Inferior parietal cortex (tissue), 1 donor: ENCODE measurements around the gene NUP153.
"Not testable (repeated sequence)": the region's sequence is repeated elsewhere in the genome, so short reads cannot be mapped to it uniquely, and the experiment has no call there.

Experiments used
- DNase-seq: peaks from one replicate; pipeline ENCODE4 v3.0.0-alpha.2; 2016; ENCODE audit errors: extremely low spot score

The NUP153 gene

GRCh38 chr6:17714177-17714576 lies 7.5 kb upstream of the NUP153 start:
- no peak for DNase-seq

DNA sequence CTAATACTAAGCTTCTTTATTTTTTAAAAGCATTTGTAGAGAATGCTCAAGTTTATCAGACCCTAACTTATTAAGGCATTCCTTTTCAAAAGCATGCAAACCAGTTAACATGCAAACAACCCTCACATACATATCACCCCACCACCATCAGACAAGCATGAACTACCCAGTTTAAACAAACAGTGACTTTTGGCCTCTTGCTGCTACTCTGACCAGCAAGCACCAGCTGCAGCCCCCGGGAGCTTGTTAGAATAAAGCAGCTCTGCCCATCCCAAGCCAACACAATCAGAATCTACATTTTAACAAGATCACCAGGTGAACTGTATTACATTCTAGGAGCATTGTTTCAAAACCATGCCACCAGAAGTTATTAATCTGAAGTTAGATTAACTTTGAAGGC lies 5.9 kb upstream of the NUP153 start:
- DNase-seq: no peak

DNA sequence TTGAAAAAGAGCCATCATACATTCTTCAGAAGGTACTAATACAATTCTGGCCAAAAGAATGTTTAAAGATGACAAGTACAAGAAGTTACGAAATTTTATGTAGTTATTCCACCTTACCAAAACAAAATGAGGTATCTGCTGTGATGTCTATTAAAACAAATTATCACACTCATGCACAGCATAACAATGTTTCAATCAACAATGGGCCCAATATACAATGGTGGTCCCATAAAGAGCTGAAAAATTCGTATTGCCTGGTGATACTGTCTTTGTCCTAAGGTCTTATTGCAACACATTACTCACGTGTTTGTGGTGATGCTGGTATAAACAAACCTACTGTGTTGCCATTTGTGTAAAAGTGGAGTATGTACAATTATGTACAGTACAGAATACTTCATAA lies 3.6 kb upstream of the NUP153 start:
- DNase-seq: no peak

GRCh38 chr6:17709476-17709875 lies 2.8 kb upstream of the NUP153 start:
- DNase-seq: no peak

DNA sequence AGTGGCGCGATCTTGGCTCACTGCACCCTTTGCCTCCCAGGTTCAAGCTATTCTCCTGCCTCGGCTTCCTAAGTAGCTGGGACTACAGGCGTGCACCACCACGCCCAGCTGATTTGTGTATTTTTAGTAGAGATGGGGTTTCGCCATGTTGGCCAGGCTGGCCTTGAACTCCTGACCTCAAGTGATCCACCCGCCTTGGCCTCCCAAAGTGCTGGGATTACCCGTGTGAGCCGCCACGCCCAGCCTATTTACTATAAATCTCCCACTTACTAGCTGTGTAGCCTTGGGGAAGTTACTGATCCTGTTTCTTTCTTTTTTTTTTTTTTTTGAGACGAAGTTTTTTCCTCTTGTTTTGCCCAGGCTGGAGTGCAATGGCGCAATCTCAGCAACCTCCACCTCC lies 1.3 kb upstream of the NUP153 start:
- not testable (repeated sequence) for DNase-seq

DNA sequence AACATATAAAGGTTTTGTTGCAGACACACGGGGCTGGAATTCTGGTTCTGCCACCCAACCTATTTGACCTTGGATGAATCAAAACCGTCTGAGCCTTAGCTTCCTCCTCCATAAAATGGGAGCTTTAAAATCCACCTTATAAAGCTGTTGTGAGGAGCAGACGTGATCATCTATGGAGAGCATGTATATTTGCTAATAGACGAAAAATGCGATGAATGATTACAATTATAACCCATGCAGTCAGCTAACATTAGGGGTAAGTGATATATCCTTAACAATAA lies 586 bp upstream of the NUP153 start:
- no peak for DNase-seq

- DNase-seq: peak; percentile 13
Observed at GRCh38 chr6:17705778-17706579, 746 bp downstream of the NUP153 start.

DNA sequence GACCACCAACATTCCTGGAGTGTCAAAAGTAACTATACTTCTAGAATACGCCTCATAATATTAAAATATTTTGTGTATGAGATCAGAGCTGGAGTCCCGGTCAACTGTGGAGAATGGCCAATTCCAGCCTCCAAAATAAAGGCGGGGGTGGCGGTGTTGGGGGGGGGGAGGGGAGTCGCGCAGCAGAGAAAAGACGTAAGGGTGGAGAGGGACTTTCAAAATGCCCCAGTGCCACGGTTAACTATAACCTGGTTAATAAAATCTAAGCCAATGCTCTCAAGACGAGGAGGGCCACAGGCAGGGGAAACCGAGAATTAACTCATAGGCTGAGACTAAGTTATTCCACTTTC lies 1.3 kb downstream of the NUP153 start:
- DNase-seq: no peak

GRCh38 chr6:17703256-17703694 lies 3.5 kb downstream of the NUP153 start:
- DNase-seq: peak; percentile 20

GRCh38 chr6:17700421-17701416 lies 6.0 kb downstream of the NUP153 start:
- no peak for DNase-seq

GRCh38 chr6:17691925-17692538 lies 14.7 kb downstream of the NUP153 start:
- no peak for DNase-seq

- DNase-seq: no peak
Observed at GRCh38 chr6:17688481-17688880, 18.2 kb downstream of the NUP153 start.

DNA sequence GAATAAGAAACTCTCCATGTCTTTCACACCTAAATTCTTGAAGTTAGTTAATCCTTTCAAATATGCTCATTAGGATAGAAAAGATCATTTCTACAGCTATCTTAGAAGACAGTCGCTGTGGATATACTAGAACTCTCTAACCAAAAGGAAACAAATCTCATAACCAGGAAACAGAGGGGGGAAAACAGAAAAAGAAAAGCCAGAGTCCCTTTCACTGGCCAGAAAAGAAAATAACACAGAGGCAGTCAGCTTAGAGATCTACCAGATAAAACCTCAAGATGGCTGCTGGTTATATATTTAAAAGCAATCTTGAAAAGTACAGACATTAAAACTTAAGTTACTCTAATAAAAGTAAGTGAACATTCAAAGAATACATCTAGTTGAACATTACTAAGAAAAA lies 19.6 kb downstream of the NUP153 start:
- no peak for DNase-seq

- no peak for DNase-seq
Observed at GRCh38 chr6:17684134-17684533, 22.6 kb downstream of the NUP153 start.

DNA sequence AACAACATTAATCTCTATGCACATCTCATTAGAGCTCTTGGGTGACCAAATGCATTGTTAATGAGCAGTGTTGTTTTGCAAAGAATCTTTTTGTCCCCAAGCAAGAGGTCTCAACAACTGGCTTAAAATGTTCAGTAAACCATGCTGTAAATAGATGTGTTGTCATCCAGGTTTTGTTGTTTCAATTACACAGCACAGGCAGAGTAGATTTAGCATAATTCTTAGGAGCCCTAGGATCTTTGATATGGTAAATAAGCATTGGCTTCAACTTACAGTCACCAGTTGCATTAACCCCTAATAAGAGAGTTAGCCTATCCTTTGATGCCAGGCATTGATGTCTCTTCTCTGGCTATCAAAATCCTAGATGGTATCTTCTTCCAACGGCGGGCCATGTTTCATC lies 23.3 kb downstream of the NUP153 start:
- DNase-seq: no peak

GRCh38 chr6:17679726-17680125 lies 27.0 kb downstream of the NUP153 start:
- no peak for DNase-seq

- no peak for DNase-seq
Observed at GRCh38 chr6:17677602-17678001, 29.1 kb downstream of the NUP153 start.

- no peak for DNase-seq
Observed at GRCh38 chr6:17673543-17674254, 33.0 kb downstream of the NUP153 start.

DNA sequence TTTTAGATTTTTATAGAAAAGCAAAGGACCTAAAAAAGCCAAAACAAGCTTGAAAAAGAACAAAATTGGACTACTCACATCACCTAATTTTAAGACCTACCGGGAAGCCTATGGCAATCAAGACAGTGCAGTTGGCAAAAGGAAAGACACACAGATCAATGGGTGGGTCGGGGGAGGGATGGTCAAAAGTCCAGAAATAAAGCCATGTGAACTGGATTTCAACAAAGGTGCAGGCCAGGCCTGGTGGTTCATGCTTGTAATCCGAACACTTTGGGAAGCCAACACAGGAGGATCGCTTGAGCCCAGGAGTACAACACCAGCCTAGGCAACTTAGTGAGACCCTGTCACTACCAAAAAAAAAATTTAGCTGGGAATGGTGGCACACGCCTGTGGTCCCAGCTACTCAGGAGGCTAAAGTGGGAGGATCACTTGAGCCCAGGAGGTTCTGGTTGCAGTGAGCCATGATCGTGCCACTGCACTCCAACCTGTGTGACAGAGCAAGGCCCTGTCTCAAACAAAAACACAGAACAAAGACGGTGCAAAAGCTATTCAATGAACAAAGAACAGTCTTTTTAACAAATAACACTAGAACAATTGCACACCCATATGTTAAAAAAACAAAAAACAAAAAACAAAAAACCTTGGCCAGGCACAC lies 34.5 kb downstream of the NUP153 start:
- no peak for DNase-seq

GRCh38 chr6:17666646-17667045 lies 40.1 kb downstream of the NUP153 start:
- peak; percentile 21 for DNase-seq

DNA sequence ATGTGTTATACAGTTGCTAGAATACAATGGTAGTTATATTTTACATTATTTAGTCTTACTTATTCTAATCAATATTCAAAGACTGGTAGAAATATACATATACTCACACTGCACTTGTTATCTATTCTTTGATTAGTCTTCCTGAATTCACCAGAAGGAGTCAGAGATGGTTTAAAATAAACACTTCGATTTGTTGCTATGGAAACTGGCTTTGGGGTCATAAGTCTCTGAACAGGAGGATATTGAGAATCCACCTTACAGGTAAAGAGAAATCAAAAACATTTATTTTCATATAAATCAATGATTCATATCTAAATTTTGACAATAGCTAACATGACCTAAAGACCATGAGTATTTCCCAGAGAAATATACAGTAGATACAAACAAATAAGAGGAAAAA lies 41.6 kb downstream of the NUP153 start:
- DNase-seq: no peak
